Activated T-helper 17 cell treated with anti-CD3 and anti-CD28 coated beads, Interleukin-2, amount 50 U/mL, for 72 hours (primary cell): ENCODE results near the gene STXBP4. TPM values are rescaled to one million over a fixed set of nuclear protein-coding genes. Genes with fewer than 3 reads are reported as not detected.
A peak's percentile ranks its signal among the peaks of the same experiment; 100 is the strongest.
"Not testable (repeated sequence)": the region's sequence is repeated elsewhere in the genome, so short reads cannot be mapped to it uniquely, and the experiment has no call there.

Source experiments
- ATAC-seq: fragments of 150-1000 bp; cut with Tn5 transposase; replicated peaks from 2 replicates; pipeline ENCODE4 v1.10.0; 2021; ENCODE audit warnings: mild to moderate bottlenecking, moderate library complexity
- H3K27ac Mint-ChIP-seq: one replicate; pipeline ENCODE4 v1.8.0; 2022; ENCODE audit warnings: mixed read lengths
- H3K27me3 Mint-ChIP-seq: one replicate; pipeline ENCODE4 v1.8.0; 2022; ENCODE audit warnings: mixed read lengths
- H3K36me3 Mint-ChIP-seq: one replicate; pipeline ENCODE4 v1.8.0; 2022; ENCODE audit warnings: low read depth, mild to moderate bottlenecking, mixed read lengths
- H3K4me1 Mint-ChIP-seq: one replicate; pipeline ENCODE4 v1.8.0; 2022; ENCODE audit warnings: mixed read lengths
- H3K4me3 Mint-ChIP-seq: one replicate; pipeline ENCODE4 v1.8.0; 2022; ENCODE audit warnings: mild to moderate bottlenecking, mixed read lengths
- H3K9me3 Mint-ChIP-seq: one replicate; pipeline ENCODE4 v1.8.0; 2022; ENCODE audit warnings: mixed read lengths
- total RNA-seq, 2 donors: library from RNA; stranded (reverse); gene quantifications; one replicate each; pipeline ENCODE4 v1.2.3, GENCODE V29; 2022

STXBP4 gene
- total RNA-seq, 2 donors from 2014 or later = 5.6 to 12.8 TPM

DNA sequence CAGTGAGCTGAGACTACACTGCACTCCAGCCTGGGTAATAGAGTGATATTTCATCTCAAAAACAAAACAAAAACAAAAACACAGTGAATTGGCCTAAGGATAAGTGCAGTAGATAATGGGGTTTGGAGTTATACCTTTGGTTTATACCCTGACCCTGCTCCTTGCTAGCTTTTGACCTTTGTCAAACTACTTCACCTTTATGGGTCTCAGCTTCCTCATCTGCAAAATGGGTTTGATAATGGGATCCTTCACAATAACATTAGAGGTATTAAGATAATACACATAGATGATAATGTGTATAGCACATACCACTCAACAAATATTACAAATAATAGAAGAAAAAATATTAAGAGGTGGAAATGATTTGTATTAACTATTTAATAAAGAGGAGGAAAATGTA lies 85.9 kb downstream of the STXBP4 start:
- no peaks in the 10 kb centered on the region for H3K4me1 Mint-ChIP-seq
- ATAC-seq = no peak
- no peaks in the 10 kb centered on the region for H3K27me3 Mint-ChIP-seq
- H3K9me3 Mint-ChIP-seq = no peaks in the 10 kb centered on the region
- no peak overlapping the region for H3K4me3 Mint-ChIP-seq
- H3K36me3 Mint-ChIP-seq = no peaks in the 10 kb centered on the region
- H3K27ac Mint-ChIP-seq = peak overlapping the region; percentile 1

DNA sequence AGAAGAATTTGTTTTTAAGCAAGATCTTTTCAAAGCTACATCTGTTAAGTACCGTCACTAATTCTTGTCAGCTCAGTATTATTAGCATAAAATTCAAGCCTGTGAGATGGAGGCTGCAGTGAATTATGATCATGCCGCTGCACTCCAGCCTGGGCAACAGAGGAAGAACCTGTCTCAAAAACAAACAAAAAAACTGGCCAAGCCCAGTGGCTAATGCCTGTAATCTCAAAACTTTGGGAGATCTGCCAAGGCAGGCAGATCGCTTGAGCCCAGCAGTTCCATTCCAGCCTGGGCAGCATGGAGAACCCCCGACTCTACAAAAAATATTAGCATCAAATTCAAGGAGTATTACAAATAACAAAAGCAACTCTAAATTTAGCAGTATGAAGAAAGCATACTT lies 88.0 kb downstream of the STXBP4 start:
- Mint-ChIP-seq H3K27me3 (no peaks in the 10 kb centered on the region), H3K27ac (no peak overlapping the region), H3K4me3 (no peak overlapping the region), H3K9me3 (no peaks in the 10 kb centered on the region), H3K4me1 (no peaks in the 10 kb centered on the region), H3K36me3 (no peaks in the 10 kb centered on the region)
- ATAC-seq = no peak

DNA sequence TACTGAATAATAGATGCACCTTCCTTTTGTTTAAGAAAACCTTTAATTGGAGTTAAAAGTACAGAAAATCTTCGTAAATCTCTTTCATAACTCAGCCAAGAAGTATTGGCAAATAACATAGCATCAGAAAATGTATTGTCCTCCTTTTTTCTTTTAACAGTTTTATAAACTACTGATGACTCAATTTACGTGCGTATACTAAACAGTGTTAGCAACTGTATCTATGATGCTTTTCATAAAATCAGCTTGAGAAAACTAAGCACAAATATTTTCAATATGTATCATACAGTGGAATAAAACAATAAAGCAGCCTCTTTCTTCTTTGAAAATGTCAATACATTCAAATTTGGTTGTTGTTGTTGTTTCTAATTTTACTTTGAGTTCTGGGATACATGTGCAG lies 88.6 kb downstream of the STXBP4 start:
- no peak for ATAC-seq
- H3K4me1 Mint-ChIP-seq = no peaks in the 10 kb centered on the region
- H3K27me3 Mint-ChIP-seq = no peaks in the 10 kb centered on the region
- no peak overlapping the region for H3K4me3 Mint-ChIP-seq
- no peak overlapping the region for H3K27ac Mint-ChIP-seq
- H3K9me3 Mint-ChIP-seq = no peaks in the 10 kb centered on the region
- no peaks in the 10 kb centered on the region for H3K36me3 Mint-ChIP-seq

DNA sequence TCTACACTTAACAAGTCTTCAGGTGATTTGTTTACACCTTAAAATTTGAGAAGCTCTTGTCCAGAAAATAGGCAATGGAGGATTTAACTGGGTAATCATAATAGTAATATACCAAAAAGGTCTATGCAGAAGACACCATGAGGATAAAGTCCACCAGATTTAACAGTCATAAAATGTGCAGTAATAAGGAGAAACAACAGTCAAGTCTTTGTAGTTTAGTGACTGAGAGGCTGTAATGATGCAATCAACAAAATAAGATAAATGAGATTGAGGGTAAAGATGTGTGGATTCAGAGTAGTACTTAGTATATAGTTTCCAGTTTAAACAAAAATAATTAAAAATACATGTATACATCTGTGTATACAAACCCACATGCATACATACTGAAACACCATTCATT lies 91.2 kb downstream of the STXBP4 start:
- no peak overlapping the region for H3K27ac Mint-ChIP-seq
- H3K36me3 Mint-ChIP-seq = no peaks in the 10 kb centered on the region
- H3K27me3 Mint-ChIP-seq = no peaks in the 10 kb centered on the region
- H3K4me3 Mint-ChIP-seq = no peak overlapping the region
- H3K4me1 Mint-ChIP-seq = peaks cover 6% of the 10 kb centered on the region
- no peaks in the 10 kb centered on the region for H3K9me3 Mint-ChIP-seq
- no peak for ATAC-seq

DNA sequence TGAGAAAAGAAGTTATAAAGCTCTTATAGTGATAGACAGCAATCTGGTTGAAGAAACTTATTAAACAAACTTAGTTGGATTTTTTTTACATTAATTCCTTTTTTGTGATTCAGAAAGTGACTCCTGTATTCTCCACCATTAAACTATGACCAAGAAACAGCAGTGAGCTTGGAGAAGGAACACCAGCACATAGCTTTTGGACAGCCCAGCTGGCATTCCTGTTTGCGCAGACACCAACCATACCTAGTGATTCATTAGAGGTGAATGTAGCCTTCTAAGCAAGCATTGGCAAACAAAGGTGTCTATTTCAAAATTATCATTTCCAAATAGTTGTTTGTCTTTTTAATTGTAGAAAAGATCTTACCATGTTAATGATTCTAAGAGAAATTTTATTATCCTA lies 94.4 kb downstream of the STXBP4 start:
- H3K9me3 Mint-ChIP-seq = no peaks in the 10 kb centered on the region
- no peaks in the 10 kb centered on the region for H3K36me3 Mint-ChIP-seq
- no peak overlapping the region for H3K27ac Mint-ChIP-seq
- H3K4me3 Mint-ChIP-seq = no peak overlapping the region
- peaks cover 11% of the 10 kb centered on the region for H3K4me1 Mint-ChIP-seq
- ATAC-seq = no peak
- H3K27me3 Mint-ChIP-seq = no peaks in the 10 kb centered on the region

DNA sequence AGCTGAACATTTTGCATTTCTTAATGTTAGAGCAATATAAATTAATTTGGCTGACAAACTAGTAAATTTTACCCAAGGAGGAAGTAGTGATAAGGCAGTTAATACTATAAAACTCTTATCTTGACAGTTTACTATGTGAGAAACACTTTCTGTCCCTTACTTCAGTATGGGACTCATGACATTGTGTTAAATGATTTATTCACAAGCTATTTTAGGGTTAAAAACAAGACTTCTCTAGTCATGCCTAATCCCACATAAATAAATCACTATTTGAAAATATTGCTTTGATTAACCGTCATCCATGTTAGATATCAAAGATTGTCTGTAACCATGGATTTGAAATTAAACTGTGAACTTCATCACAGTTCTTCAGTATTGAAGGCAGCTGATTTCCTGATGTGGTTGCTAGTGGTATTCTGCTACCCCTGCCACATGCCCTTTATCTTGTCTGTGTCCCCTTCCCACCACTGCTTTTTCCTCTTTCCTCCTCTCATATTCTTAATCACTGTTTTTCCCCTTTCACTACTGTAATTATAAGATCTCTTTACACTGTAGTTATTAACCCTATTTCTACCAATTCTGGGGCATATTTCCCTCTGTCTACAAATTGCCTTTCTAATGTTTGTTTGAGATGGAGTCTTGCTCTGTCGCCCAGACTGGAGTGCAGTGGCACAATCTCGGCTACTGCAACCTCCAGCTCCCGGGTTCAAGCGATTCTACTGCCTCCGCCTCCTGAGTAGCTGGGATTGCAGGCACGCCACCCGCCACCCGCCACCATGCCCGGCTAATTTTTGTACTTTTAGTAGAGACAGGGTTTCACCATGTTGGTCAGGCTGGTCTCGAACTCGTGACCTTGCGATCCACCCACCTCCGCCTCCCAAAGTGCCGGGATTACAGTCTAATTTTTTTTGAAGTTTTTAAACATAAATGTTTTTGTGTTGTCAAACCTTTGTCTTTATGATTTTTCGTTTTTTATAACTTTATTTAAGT lies 95.6 kb downstream of the STXBP4 start:
- peaks cover 12% of the 10 kb centered on the region for H3K4me1 Mint-ChIP-seq
- no peak for ATAC-seq
- peak overlapping the region; percentile 31 for H3K27ac Mint-ChIP-seq

DNA sequence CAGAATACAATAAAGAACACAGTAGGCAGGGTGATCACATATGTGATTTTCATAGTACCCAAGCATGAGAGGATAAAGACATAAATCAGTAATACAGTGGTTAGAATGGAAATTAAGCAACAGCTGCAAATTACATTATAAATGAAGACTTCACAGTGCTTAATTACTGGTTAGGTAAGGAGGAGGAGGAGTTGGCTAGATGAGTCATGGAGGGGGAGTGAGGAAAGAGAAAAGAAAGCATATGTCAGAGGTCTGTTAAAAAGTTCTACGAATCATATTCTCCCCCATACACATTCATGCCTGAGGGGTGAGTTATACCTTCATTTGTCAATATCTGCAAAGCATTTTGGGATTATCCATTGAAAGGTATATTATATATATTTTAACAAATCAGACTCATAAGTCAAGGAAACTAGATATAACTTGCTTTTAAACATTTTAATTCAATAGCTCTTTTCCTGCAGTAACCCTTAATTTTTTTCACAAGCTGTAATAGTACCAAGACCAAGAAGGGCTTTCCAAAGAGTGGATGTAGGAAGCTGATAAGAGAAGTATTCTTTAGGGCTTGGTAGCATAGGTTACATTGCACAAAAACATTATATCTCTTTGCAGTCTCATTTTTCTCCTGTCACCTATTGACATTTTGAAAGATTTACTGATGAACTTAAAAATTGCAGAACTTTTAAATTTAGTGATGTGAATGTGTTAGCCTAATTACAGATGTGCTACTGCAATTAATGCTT lies 99.3 kb downstream of the STXBP4 start:
- Mint-ChIP-seq H3K4me3 (peak overlapping the region; percentile 4), H3K4me1 (peaks cover 23% of the 10 kb centered on the region), H3K27ac (peak overlapping the region; percentile 14), H3K27me3 (no peaks in the 10 kb centered on the region), H3K36me3 (no peaks in the 10 kb centered on the region), H3K9me3 (peaks cover 9% of the 10 kb centered on the region)
- peak; percentile 96 for ATAC-seq

More for the DNA sequence above, 95.6 kb downstream of the STXBP4 start:
- Mint-ChIP-seq H3K4me3 (no peak overlapping the region), H3K27me3 (no peaks in the 10 kb centered on the region), H3K36me3 (no peaks in the 10 kb centered on the region), H3K9me3 (no peaks in the 10 kb centered on the region)

DNA sequence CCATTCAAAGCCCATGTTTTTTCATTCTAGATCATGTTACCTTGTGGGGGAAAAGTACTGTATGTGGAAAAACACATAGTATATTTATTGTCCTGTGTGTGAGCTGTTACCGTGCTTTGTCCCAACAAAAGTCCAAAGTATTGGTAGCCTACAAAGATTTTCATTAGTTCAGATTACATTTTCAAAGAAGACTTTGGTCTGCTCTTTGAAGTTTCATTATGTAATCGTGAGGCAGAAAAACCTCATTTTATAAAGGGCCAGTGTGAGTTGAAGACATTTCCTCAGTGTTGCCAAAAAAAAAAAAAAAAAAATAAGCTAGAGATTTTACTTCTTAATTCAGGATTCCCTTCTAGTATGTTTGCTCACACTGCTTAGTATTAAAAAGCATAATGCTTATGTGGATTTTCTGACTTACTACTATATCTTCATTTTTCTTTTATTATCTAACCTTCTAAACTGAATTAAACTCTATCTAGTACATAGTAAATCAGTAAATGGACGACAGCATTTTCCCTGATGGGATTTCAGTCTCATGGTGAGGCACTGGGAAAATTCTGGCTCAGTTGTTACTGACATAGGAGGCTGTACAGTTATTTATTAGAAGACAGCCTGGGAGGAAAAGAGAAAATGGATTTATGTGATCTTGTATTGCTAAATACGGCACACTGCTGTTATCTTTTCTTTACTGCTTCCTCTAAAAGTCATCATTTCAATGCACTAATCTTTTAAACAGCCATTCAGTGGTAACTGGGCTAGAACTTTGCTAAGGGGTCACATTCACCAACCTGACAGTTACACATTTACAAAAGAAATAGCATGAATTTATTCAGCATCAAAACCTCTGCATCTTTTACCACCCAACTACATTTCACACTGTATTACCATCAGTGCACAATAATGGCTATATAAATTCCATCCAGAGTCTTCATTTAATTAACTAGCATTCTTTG lies 100.6 kb downstream of the STXBP4 start:
- peaks cover 9% of the 10 kb centered on the region for H3K9me3 Mint-ChIP-seq
- H3K27ac Mint-ChIP-seq = peak overlapping the region; percentile 77
- H3K27me3 Mint-ChIP-seq = no peaks in the 10 kb centered on the region
- ATAC-seq = no peak
- H3K4me1 Mint-ChIP-seq = peaks cover 25% of the 10 kb centered on the region
- peak overlapping the region; percentile 46 for H3K4me3 Mint-ChIP-seq
- no peaks in the 10 kb centered on the region for H3K36me3 Mint-ChIP-seq

DNA sequence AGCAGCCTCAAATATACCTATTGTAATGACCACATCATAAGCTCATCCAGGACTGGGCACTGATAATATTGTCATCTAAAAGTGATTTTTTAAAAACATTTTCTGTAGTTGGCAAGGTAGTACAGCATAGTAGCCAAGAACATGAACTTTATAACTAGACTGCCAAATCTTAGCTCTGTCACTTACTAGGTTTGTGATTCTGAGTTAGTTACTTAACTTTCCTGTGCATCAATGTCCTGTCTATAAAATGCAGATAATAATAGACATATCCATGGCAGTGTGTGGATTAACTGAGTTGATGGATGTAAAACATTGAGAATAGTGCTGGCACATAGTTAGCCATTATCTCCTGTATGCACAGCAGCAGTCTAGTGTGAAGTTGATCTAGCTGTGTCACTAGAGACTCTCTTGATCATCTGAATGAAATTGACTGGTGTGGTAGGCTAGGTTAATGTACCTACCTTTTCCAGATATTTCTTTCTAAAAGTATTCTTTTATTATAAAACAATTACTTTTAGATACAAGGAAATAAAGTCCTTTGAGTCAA lies 101.5 kb downstream of the STXBP4 start:
- no peaks in the 10 kb centered on the region for H3K36me3 Mint-ChIP-seq
- H3K4me3 Mint-ChIP-seq = peak overlapping the region; percentile 46
- peaks cover 9% of the 10 kb centered on the region for H3K9me3 Mint-ChIP-seq
- ATAC-seq = no peak
- H3K27ac Mint-ChIP-seq = peak overlapping the region; percentile 94
- peaks cover 21% of the 10 kb centered on the region for H3K4me1 Mint-ChIP-seq
- no peaks in the 10 kb centered on the region for H3K27me3 Mint-ChIP-seq

DNA sequence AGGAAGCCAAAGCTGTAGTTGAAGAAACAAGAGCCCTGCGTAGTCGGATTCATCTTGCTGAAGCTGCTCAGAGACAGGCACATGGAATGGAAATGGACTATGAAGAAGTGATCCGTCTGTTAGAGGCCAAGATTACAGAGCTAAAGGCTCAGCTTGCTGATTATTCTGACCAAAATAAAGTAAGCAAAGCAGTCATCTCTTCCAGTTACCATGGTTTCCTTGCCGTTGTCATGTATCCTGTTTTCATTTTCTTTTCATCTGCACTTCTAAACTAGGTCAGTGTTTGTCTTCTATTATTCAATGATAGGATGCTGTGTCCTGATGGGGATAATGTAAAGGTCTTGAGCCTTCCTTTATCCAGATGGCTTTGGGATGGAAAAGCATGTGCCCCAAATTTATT lies 104.3 kb downstream of the STXBP4 start:
- ATAC-seq = peak; percentile 97
- H3K4me3 Mint-ChIP-seq = peak overlapping the region; percentile 74
- H3K27ac Mint-ChIP-seq = peak overlapping the region; percentile 94

DNA sequence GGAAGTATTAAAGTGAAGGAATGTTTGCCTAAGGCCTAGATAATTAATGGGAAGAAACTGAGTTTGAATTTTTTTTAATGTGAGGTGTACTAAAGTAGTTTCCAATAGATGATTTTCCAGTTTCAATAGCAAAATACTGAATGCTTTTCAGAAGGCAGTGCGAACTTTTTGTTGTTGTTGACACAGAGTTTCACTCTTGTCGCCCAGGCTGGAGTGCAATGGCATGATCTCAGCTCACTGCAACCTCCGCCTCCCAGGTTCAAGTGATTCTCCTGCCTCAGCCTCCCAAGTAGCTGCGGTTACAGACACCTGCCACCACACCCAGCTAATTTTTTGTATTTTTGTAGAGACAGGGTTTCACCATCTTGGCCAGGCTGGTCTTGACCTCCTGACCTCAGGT lies 104.9 kb downstream of the STXBP4 start:
- H3K9me3 Mint-ChIP-seq, H3K27me3 Mint-ChIP-seq, H3K36me3 Mint-ChIP-seq: not testable (repeated sequence)
- peak overlapping the region; percentile 94 for H3K27ac Mint-ChIP-seq
- H3K4me3 Mint-ChIP-seq = peak overlapping the region; percentile 74
- ATAC-seq = peak; percentile 55
- peaks cover 15% of the 10 kb centered on the region for H3K4me1 Mint-ChIP-seq

More for the DNA sequence above, 104.3 kb downstream of the STXBP4 start:
- H3K9me3 Mint-ChIP-seq = peaks cover 9% of the 10 kb centered on the region
- H3K4me1 Mint-ChIP-seq = peaks cover 16% of the 10 kb centered on the region
- peaks cover 4% of the 10 kb centered on the region for H3K36me3 Mint-ChIP-seq
- H3K27me3 Mint-ChIP-seq = no peaks in the 10 kb centered on the region

DNA sequence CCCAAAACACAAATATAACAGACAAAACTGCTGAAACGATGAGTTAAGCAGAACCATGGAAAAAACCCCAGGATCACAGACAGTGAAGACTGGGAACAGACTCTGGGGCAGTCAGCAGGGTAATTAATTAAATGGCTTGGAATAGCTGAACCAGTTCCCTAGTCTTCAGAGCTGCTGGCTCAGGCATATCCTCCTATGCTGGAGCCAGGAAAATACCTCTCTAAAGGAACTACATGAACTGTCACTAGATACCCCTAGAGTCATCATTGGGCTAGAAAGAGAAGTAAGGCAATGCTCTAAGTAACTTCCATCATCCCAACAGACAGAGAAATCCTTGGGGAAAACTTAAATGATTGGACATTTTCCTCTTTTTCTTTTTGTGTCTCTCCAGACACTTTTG lies 113.0 kb downstream of the STXBP4 start:
- no peak overlapping the region for H3K27ac Mint-ChIP-seq
- peaks cover 6% of the 10 kb centered on the region for H3K36me3 Mint-ChIP-seq
- H3K4me3 Mint-ChIP-seq = no peak overlapping the region
- no peak for ATAC-seq
- no peaks in the 10 kb centered on the region for H3K27me3 Mint-ChIP-seq
- no peaks in the 10 kb centered on the region for H3K9me3 Mint-ChIP-seq
- no peaks in the 10 kb centered on the region for H3K4me1 Mint-ChIP-seq

DNA sequence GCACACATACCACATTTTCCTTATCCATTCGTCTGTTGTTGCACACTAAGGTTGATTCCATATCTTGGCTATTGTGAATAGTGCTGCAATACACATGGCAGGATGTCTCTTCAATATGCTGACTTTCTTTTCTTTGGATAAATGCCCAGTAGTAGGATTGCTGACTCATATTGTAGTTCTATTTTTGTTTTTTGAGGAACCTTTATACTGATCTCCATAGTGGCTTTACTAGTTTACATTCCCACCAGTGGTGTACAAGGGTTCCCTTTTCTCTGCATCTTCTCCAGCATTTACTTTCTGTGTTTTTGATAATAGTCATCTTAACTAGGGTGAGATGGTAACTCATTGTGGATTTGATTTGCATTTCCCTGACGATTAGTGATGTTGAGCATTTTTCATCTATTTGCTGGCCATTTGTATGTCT lies 118.1 kb downstream of the STXBP4 start:
- Mint-ChIP-seq H3K4me1 (peaks cover 16% of the 10 kb centered on the region), H3K36me3 (peaks cover 6% of the 10 kb centered on the region), H3K4me3 (no peak overlapping the region), H3K9me3 (no peaks in the 10 kb centered on the region), H3K27me3 (no peaks in the 10 kb centered on the region), H3K27ac (no peak overlapping the region)
- no peak for ATAC-seq

DNA sequence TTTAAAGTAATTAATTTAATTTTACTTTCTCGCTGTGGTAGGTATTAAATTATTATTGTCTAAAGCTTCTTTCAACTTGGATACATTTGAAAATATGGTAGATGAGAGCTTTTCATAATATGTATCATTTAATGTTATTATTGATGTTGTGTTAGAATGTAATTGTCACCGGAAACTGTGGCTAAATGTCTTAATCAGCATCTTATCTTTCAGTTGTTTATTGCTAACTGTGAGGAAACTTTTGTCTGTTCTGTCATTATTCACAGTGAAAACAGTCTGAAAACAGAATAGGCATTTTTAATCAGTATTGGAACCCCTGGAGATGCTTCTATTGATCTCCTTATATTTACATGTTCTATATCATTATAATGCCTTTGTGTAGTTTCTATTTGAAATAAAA lies 120.7 kb downstream of the STXBP4 start:
- peak overlapping the region; percentile 98 for H3K27ac Mint-ChIP-seq
- peaks cover 29% of the 10 kb centered on the region for H3K4me1 Mint-ChIP-seq
- H3K36me3 Mint-ChIP-seq = no peaks in the 10 kb centered on the region
- peaks cover 7% of the 10 kb centered on the region for H3K9me3 Mint-ChIP-seq
- no peaks in the 10 kb centered on the region for H3K27me3 Mint-ChIP-seq
- peak; percentile 17 for ATAC-seq
- peak overlapping the region; percentile 82 for H3K4me3 Mint-ChIP-seq
